Calu3 (cell line): Measurements from ENCODE around the gene GABRB3. TPM values are rescaled to one million over a fixed set of nuclear protein-coding genes. Genes with fewer than 3 reads are reported as not detected.
"Not testable (repeated sequence)": the region's sequence is repeated elsewhere in the genome, so short reads cannot be mapped to it uniquely, and the experiment has no call there.

Experiments used
- BruUV-seq: library from RNA; stranded (reverse); fragments of 400-500 nt; replicated peaks from 2 replicates; lab custom pipeline; 2021; lab: Mats Ljungman, UMichigan
- CTCF ChIA-PET: fragments of 300-600 bp; sonication (Branson Sonifier 250); formaldehyde crosslinking; loops from one replicate; lab custom pipeline; 2022; ENCODE audit warnings: antibody characterized with exemption; lab: Charles Lee
- DNase-seq: peaks from one replicate; pipeline ENCODE4 v3.0.0; 2022
- H3K27ac Mint-ChIP-seq: one replicate; pipeline ENCODE4 v1.8.0; 2022; ENCODE audit warnings: mixed read lengths; ENCODE audit not compliant: unreplicated experiment
- H3K27me3 Mint-ChIP-seq: one replicate; pipeline ENCODE4 v1.8.0; 2022; ENCODE audit warnings: mixed read lengths; ENCODE audit not compliant: unreplicated experiment
- H3K36me3 Mint-ChIP-seq: one replicate; pipeline ENCODE4 v1.8.0; 2022; ENCODE audit warnings: mild to moderate bottlenecking, moderate library complexity, mixed read lengths; ENCODE audit not compliant: insufficient read depth, unreplicated experiment
- H3K4me1 Mint-ChIP-seq: one replicate; pipeline ENCODE4 v1.8.0; 2022; ENCODE audit warnings: mild to moderate bottlenecking, low read depth, mixed read lengths; ENCODE audit not compliant: unreplicated experiment
- H3K4me3 Mint-ChIP-seq: one replicate; pipeline ENCODE4 v1.8.0; 2022; ENCODE audit warnings: mild to moderate bottlenecking, low read depth, moderate library complexity, mixed read lengths; ENCODE audit not compliant: unreplicated experiment
- H3K9me3 Mint-ChIP-seq: one replicate; pipeline ENCODE4 v1.8.0; 2022; ENCODE audit warnings: low read depth, mixed read lengths; ENCODE audit not compliant: unreplicated experiment
- intact Hi-C: fragments of 100-400 bp; cut with micrococcal nuclease; formaldehyde crosslinking; loops from one replicate; pipeline ENCODE4 v1.10.0; 2022; ENCODE audit not compliant: unreplicated experiment
- total RNA-seq: library from RNA; stranded (reverse); gene quantifications from 2 replicates; pipeline ENCODE4 v1.2.3, GENCODE V29; 2022
- TF ChIP-seq, protein P1 (sequence below): fragments of 200-600 bp; IDR thresholded peaks from one replicate; pipeline ENCODE4 v1.8.0; 2022; ENCODE audit warnings: antibody characterized with exemption; ENCODE audit not compliant: unreplicated experiment

The GABRB3 gene
- total RNA-seq, 1 experiment from 2014 or later = not detected

DNA sequence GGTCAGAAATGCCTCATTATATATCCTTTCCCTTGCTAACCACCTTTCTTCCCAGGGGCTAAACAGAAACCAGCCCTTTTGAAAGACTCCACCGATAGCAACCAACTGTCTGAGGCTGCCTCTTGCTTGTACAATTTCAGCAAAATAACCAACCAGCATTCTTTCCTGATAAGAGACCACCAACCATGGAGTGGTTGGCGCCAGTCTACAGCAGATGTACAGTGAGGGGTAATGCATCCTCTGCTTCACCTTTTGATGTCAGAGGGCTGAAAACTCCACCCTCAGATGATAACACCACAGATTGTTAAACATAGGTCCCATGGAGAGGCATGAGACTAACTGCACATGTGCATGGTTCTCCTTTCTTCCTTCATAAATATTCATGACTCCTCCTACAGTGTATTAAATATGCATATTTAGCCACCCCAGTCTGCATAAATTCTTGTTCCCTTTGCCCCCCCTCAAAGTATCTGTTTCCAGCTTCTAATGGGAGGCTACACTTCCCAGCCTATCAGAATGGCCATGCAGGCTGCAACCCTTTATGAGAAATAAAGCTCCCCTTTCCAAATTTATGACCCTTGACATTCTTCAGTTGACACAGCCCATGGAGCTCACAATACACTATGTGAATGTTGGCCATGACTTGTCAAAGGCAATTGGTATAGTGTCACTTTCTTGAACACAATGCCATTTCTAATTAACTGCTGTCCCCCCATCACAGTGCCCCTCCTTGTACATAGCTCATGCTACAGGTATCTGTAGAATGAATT is 48.3 kb downstream of the GABRB3 start:
- no TSS peak for BruUV-seq
- Mint-ChIP-seq H3K27ac (no peak overlapping the region), H3K4me3 (no peak overlapping the region), H3K27me3 (no peaks in the 10 kb centered on the region), H3K4me1 (no peaks in the 10 kb centered on the region), H3K9me3 (no peaks in the 10 kb centered on the region), H3K36me3 (no peaks in the 10 kb centered on the region)
- intact Hi-C loops = no loop called here
- no peak for DNase-seq
- TF ChIP-seq, protein P1, sequence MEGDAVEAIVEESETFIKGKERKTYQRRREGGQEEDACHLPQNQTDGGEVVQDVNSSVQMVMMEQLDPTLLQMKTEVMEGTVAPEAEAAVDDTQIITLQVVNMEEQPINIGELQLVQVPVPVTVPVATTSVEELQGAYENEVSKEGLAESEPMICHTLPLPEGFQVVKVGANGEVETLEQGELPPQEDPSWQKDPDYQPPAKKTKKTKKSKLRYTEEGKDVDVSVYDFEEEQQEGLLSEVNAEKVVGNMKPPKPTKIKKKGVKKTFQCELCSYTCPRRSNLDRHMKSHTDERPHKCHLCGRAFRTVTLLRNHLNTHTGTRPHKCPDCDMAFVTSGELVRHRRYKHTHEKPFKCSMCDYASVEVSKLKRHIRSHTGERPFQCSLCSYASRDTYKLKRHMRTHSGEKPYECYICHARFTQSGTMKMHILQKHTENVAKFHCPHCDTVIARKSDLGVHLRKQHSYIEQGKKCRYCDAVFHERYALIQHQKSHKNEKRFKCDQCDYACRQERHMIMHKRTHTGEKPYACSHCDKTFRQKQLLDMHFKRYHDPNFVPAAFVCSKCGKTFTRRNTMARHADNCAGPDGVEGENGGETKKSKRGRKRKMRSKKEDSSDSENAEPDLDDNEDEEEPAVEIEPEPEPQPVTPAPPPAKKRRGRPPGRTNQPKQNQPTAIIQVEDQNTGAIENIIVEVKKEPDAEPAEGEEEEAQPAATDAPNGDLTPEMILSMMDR = no peak
- CTCF ChIA-PET = no interaction called here

DNA sequence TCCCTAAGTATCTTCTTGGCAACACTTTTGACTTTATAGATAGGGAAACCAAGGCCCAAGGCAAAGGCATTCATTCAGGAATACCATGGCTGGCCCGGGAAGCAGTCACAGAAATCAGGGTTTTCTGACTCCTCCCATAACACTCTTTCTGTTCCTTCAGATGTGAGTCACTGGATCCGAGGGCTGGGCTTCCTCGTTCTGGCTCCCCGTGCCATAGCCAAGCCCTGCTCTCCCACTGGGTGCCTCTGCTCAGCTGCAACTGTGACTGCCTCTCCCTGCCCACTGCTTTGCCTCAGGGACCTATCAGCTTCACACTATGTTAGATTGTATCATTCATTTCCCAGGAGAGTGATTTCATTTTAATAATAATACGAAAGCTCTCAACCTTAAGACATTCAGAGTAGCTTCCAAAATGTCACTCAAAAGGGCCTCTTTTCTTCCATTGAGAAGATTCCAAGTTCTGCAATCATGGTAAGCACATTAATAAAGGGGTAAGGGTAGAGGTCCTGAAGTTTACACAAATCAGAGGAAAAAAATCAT is 50.2 kb downstream of the GABRB3 start:
- no peaks in the 10 kb centered on the region for H3K4me1 Mint-ChIP-seq
- intact Hi-C loops = no loop called here
- CTCF ChIA-PET = no interaction called here

DNA sequence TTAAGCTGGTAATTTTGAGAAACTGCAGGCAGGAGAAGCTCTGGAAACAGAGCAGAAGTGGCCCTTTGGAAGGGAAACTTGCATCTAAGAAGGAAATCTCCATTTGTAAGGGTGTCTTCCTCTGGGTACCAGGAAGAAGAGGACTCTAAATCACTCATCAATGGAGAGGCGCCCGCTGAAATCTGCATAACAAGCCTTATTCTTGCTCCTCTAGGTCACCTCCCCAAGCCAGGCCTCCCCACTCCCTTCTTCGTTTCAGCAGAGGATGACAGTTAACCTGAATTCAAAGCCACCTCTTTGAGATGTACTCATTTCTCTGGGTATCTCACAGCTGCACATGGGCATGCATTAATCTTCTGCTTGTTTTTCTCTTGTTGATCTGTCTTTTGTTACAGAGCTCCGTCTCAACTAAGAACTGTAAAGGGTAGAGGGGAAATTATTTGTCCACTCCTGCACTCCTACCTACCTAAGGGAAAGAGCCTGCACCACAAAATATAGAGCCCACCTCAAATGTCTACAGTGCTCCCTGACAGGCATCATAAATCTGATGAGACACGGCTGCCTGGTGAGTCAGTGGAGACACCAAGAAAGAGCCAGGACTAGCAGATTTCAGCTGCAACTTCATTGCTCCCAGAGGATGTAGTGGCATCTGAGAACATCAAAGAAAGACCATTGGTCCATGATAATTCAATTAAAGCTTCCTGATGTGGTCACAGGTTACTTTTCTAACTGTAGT is 51.5 kb downstream of the GABRB3 start:
- Mint-ChIP-seq H3K4me3 (no peak overlapping the region), H3K9me3 (no peaks in the 10 kb centered on the region), H3K4me1 (no peaks in the 10 kb centered on the region), H3K36me3 (no peaks in the 10 kb centered on the region), H3K27ac (no peak overlapping the region), H3K27me3 (no peaks in the 10 kb centered on the region)
- BruUV-seq = no TSS peak
- TF ChIP-seq, protein P1 = no peak
- intact Hi-C loops = no loop called here
- no peak for DNase-seq
- CTCF ChIA-PET = no interaction called here

More for the DNA sequence above, 50.2 kb downstream of the GABRB3 start:
- DNase-seq = no peak
- no peaks in the 10 kb centered on the region for H3K27me3 Mint-ChIP-seq
- no peak overlapping the region for H3K4me3 Mint-ChIP-seq
- no peaks in the 10 kb centered on the region for H3K9me3 Mint-ChIP-seq
- no TSS peak for BruUV-seq
- no peaks in the 10 kb centered on the region for H3K36me3 Mint-ChIP-seq
- TF ChIP-seq, protein P1 = no peak
- H3K27ac Mint-ChIP-seq = no peak overlapping the region

DNA sequence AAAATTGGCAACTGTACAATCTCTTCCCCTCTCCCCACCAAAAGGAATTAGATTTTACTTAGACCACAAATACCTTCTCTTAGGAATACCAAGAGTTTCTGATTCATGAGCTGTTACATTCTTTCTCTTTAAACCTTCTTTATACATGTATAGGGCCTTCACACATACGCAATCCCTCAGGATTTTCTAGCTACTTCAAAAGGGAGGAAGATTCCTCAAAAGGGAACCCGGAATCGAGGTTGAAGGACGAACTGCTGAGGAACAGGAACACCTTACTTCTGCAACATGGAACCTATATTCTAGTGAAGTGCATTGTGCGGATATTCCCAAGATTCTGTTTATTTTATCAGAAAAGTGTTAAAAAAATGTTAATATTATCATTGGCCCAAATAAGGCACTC is 52.3 kb downstream of the GABRB3 start:
- Mint-ChIP-seq H3K36me3 (no peaks in the 10 kb centered on the region), H3K4me3 (no peak overlapping the region), H3K27me3 (no peaks in the 10 kb centered on the region), H3K4me1 (no peaks in the 10 kb centered on the region), H3K9me3 (no peaks in the 10 kb centered on the region), H3K27ac (no peak overlapping the region)
- no TSS peak for BruUV-seq
- TF ChIP-seq, protein P1 = no peak
- no peak for DNase-seq
- CTCF ChIA-PET = no interaction called here
- intact Hi-C loops = no loop called here

DNA sequence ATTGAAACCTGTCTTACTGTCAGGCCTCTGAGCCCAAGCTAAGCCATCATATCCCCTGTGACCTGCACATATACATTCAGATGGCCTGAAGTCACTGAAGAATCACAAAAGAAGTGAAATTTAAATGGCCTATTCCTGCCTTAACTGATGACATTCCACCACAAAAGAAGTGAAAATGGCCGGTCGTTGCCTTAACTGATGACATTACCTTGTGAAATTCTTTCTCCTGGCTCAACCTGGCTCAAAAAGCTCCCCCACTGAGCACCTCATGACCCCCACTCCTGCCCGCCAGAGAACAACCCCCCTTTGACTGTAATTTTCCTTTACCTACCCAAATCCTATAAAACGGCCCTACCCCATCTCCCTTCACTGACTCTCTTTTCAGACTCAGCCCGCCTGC is 53.0 kb downstream of the GABRB3 start:
- H3K4me1 Mint-ChIP-seq, H3K4me3 Mint-ChIP-seq, DNase-seq, H3K27me3 Mint-ChIP-seq, BruUV-seq, intact Hi-C loops, H3K36me3 Mint-ChIP-seq, H3K27ac Mint-ChIP-seq, H3K9me3 Mint-ChIP-seq, CTCF ChIA-PET: not testable (repeated sequence)
